Measurements from ENCODE around the gene ARID3C.

ARID3C gene

GRCh38 chr9:34627716-34628655 lies 880 bp downstream of the ARID3C start:
- DNase-seq (ENCODE audit: low read depth): no peak

- DNase-seq (ENCODE audit: low read depth): no peak
Observed at GRCh38 chr9:34625186-34625486, 3.7 kb downstream of the ARID3C start.

GRCh38 chr9:34624475-34625185 lies 4.2 kb downstream of the ARID3C start:
- no peak for DNase-seq (ENCODE audit: low read depth)

- DNase-seq (ENCODE audit: low read depth): no peak
Observed at GRCh38 chr9:34623374-34624235, 5.3 kb downstream of the ARID3C start.

- DNase-seq (ENCODE audit: low read depth): peak; percentile 85
Observed at GRCh38 chr9:34620061-34620994, 8.5 kb downstream of the ARID3C start, which contains the start of gene DCTN3. DCTN3 (minus strand) TSS chr9:34620495; CDS start chr9:34620464, 31 bp downstream.

- no peak for DNase-seq (ENCODE audit: low read depth)
Observed at GRCh38 chr9:34615132-34615531, 13.7 kb downstream of the ARID3C start.

GRCh38 chr9:34612788-34613390 lies 16.0 kb downstream of the ARID3C start:
- peak; percentile 54 for DNase-seq (ENCODE audit: low read depth)

- DNase-seq (ENCODE audit: low read depth): peak; percentile 74
Observed at GRCh38 chr9:34611811-34612787, 16.8 kb downstream of the ARID3C start, which contains the start of gene RPP25L. RPP25L (minus strand) TSS chr9:34612097; CDS start chr9:34611296, 801 bp downstream.

GRCh38 chr9:34611251-34611810 lies 17.5 kb downstream of the ARID3C start:
- DNase-seq (ENCODE audit: low read depth): no peak

GRCh38 chr9:34610434-34611206 lies 18.2 kb downstream of the ARID3C start:
- DNase-seq (ENCODE audit: low read depth): no peak

- no peak for DNase-seq (ENCODE audit: low read depth)
Observed at GRCh38 chr9:34607331-34607730, 21.5 kb downstream of the ARID3C start.

- no peak for DNase-seq (ENCODE audit: low read depth)
Observed at GRCh38 chr9:34606905-34607304, 22.0 kb downstream of the ARID3C start.

GRCh38 chr9:34606190-34606589 lies 22.7 kb downstream of the ARID3C start:
- no peak for DNase-seq (ENCODE audit: low read depth)

GRCh38 chr9:34603610-34604231 lies 25.1 kb downstream of the ARID3C start:
- DNase-seq (ENCODE audit: low read depth): peak; percentile 70

GRCh38 chr9:34601937-34602573 lies 26.8 kb downstream of the ARID3C start:
- DNase-seq (ENCODE audit: low read depth): no peak

GRCh38 chr9:34600908-34601307 lies 28.0 kb downstream of the ARID3C start:
- DNase-seq (ENCODE audit: low read depth): no peak

- no peak for DNase-seq (ENCODE audit: low read depth)
Observed at GRCh38 chr9:34599546-34599945, 29.3 kb downstream of the ARID3C start.
